ENCODE results near the gene CHMP3. TPM values are rescaled to one million over a fixed set of nuclear protein-coding genes. Genes with fewer than 3 reads are reported as not detected.

Gene CHMP3
- polyA plus RNA-seq, 1 donor from 2014 or later = 31.8 TPM

GRCh38 chr2:86500325-86501083, 62.7 kb downstream of the CHMP3 start:
- H3K36me3 ChIP-seq (ENCODE audit: insufficient read depth, low read length) = peaks cover 14% of the 10 kb centered on the region

GRCh38 chr2:86499326-86499725, 63.9 kb downstream of the CHMP3 start:
- Histone ChIP-seq H2AFZ (ENCODE audit: low read depth, low read length) (no peak overlapping the region), H3K9me2 (ENCODE audit: insufficient read depth, low read length) (no peaks in the 10 kb centered on the region), H3F3A (ENCODE audit: insufficient read depth, low read length, poor library complexity, severe bottlenecking) (no peaks in the 10 kb centered on the region), H3K79me2 (replicated peaks; ENCODE audit: insufficient read depth, low read length) (no peaks in the 10 kb centered on the region), H3K9me3 (ENCODE audit: low read length) (no peaks in the 10 kb centered on the region), H3K4me2 (ENCODE audit: low read length) (no peak overlapping the region), H3K27ac (ENCODE audit: low read length) (no peak overlapping the region), H4K20me1 (ENCODE audit: insufficient read depth) (no peaks in the 10 kb centered on the region), H3K27me3 (ENCODE audit: insufficient read depth, low read depth, low read length) (no peaks in the 10 kb centered on the region), H3K4me3 (ENCODE audit: low read length) (no peak overlapping the region), H3K36me3 (ENCODE audit: insufficient read depth, low read length) (peaks cover 14% of the 10 kb centered on the region), H3K9ac (ENCODE audit: low read length) (no peak overlapping the region)
- no peak for TF ChIP-seq SMC3 (conservative IDR thresholded peaks at IDR 0.05; ENCODE audit: poor library complexity)
- TF ChIP-seq REST (IDR thresholded peaks at IDR 0.05; ENCODE audit: borderline replicate concordance) = no peak
- no peak for TF ChIP-seq EZH2 (IDR thresholded peaks at IDR 0.05; ENCODE audit: borderline replicate concordance, insufficient read depth, low read length, poor library complexity, severe bottlenecking)

More at GRCh38 chr2:86500325-86501083, 62.7 kb downstream of the CHMP3 start:
- no peaks in the 10 kb centered on the region for H3F3A ChIP-seq (ENCODE audit: insufficient read depth, low read length, poor library complexity, severe bottlenecking)
- no peak overlapping the region for H2AFZ ChIP-seq (ENCODE audit: low read depth, low read length)
- H3K9me2 ChIP-seq (ENCODE audit: insufficient read depth, low read length) = no peaks in the 10 kb centered on the region
- no peak overlapping the region for H3K4me3 ChIP-seq (ENCODE audit: low read length)
- no peak for TF ChIP-seq POLR2AphosphoS5 (IDR thresholded peaks at IDR 0.05)
- no peak for TF ChIP-seq REST (IDR thresholded peaks at IDR 0.05; ENCODE audit: borderline replicate concordance)
- TF ChIP-seq TAF1 (IDR thresholded peaks at IDR 0.05; ENCODE audit: low read depth) = no peak
- TF ChIP-seq RAD21 (conservative IDR thresholded peaks at IDR 0.05) = no peak
- no peak for TF ChIP-seq EZH2 (IDR thresholded peaks at IDR 0.05; ENCODE audit: borderline replicate concordance, insufficient read depth, low read length, poor library complexity, severe bottlenecking)
- no peak for TF ChIP-seq SMC3 (conservative IDR thresholded peaks at IDR 0.05; ENCODE audit: poor library complexity)
- no peak for TF ChIP-seq CTCF (IDR thresholded peaks at IDR 0.05; ENCODE audit: poor library complexity, severe bottlenecking)
- TF ChIP-seq EP300 (conservative IDR thresholded peaks at IDR 0.05; ENCODE audit: poor library complexity, severe bottlenecking) = no peak
- no peak for TF ChIP-seq MXI1 (conservative IDR thresholded peaks at IDR 0.05; ENCODE audit: poor library complexity, severe bottlenecking)
- no peaks in the 10 kb centered on the region for H4K20me1 ChIP-seq (ENCODE audit: insufficient read depth)
- H3K9ac ChIP-seq (ENCODE audit: low read length) = no peak overlapping the region
- H3K27me3 ChIP-seq (ENCODE audit: insufficient read depth, low read depth, low read length) = no peaks in the 10 kb centered on the region
- no peak overlapping the region for H3K4me2 ChIP-seq (ENCODE audit: low read length)
- no peak overlapping the region for H3K27ac ChIP-seq (ENCODE audit: low read length)
- no peaks in the 10 kb centered on the region for H3K79me2 ChIP-seq (replicated peaks; ENCODE audit: insufficient read depth, low read length)
- no peaks in the 10 kb centered on the region for H3K9me3 ChIP-seq (ENCODE audit: low read length)

All from neural cell (in vitro differentiated cells).